ENCODE measurements around the gene CIAPIN1.
A peak's percentile ranks its signal among the peaks of the same experiment; 100 is the strongest.

Gene CIAPIN1

GRCh38 chr16:57479976-57480753 is 33.0 kb upstream of the CIAPIN1 start:
- DNase-seq (ENCODE audit: low spot score), result peak; percentile 90
- TF ChIP-seq, protein P1, sequence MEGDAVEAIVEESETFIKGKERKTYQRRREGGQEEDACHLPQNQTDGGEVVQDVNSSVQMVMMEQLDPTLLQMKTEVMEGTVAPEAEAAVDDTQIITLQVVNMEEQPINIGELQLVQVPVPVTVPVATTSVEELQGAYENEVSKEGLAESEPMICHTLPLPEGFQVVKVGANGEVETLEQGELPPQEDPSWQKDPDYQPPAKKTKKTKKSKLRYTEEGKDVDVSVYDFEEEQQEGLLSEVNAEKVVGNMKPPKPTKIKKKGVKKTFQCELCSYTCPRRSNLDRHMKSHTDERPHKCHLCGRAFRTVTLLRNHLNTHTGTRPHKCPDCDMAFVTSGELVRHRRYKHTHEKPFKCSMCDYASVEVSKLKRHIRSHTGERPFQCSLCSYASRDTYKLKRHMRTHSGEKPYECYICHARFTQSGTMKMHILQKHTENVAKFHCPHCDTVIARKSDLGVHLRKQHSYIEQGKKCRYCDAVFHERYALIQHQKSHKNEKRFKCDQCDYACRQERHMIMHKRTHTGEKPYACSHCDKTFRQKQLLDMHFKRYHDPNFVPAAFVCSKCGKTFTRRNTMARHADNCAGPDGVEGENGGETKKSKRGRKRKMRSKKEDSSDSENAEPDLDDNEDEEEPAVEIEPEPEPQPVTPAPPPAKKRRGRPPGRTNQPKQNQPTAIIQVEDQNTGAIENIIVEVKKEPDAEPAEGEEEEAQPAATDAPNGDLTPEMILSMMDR (IDR thresholded peaks at IDR 0.05), result no peak
- H3K27ac ChIP-seq, result peak overlapping the region; percentile 64 to 90
- peak overlapping the region; percentile 74 for H3K4me3 ChIP-seq

GRCh38 chr16:57479205-57479975 is 32.2 kb upstream of the CIAPIN1 start:
- no peak for DNase-seq (ENCODE audit: low spot score)
- TF ChIP-seq, protein P1 (IDR thresholded peaks at IDR 0.05), result no peak
- peak overlapping the region; percentile 64 to 90 for H3K27ac ChIP-seq
- peak overlapping the region; percentile 74 for H3K4me3 ChIP-seq

DNA sequence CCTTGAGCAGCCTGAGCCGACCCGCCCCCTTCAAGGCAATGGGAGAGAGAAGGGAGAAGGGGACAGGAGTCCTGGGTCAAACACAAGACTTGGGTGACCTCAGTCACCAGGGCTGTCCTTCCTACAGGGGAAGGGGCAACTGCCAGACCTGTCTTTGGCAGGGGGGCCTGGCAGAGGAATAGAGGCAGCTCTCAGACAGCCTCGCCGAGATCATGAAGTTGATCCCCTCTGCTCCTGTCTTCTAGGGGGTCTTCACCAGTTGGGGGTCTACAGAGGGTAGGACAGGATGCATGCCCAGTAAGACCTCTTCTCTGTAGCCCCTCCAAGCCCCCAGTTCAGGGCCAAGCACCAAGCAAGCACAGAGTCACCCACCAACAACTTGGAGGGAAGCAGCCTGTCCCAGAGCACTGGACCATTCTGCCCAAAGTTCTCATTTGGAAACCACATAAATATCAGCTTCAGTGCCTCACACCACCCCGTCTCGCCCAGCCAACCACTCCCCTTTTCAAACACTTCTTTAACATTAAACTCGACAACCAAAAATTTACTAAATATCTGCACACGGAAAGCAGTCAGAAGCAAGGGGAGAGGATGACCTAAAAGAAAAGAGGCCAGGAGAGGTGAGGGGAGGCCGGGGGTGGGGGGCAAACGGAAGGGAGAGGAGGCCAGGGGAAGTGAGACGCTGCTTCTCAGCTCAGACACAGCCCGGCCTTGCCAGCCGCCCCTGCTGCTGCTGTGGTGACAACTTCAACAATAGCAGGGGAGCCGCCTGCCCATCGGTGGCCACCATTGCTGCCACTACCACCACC is 31.4 kb upstream of the CIAPIN1 start:
- Histone ChIP-seq H3K4me3 (peak overlapping the region; percentile 74), H3K27ac (peak overlapping the region; percentile 64 to 90)
- DNase-seq (ENCODE audit: low spot score), result no peak
- TF ChIP-seq, protein P1 (IDR thresholded peaks at IDR 0.05), result no peak

GRCh38 chr16:57477531-57478202 is 30.5 kb upstream of the CIAPIN1 start:
- peak overlapping the region; percentile 60 to 90 for H3K27ac ChIP-seq
- TF ChIP-seq, protein P1 (IDR thresholded peaks at IDR 0.05), result no peak
- DNase-seq (ENCODE audit: low spot score), result no peak
- H3K4me3 ChIP-seq, result peak overlapping the region; percentile 74

GRCh38 chr16:57476546-57477410 is 29.6 kb upstream of the CIAPIN1 start:
- Histone ChIP-seq H3K27ac (peak overlapping the region in 1 of 2 donors; percentile 90), H3K4me3 (no peak overlapping the region)
- TF ChIP-seq, protein P1 (IDR thresholded peaks at IDR 0.05), result no peak
- DNase-seq (ENCODE audit: low spot score), result no peak
